Upper lobe of right lung (tissue), 1 donor: Measurements from ENCODE around the gene RAD51B. TPM values are rescaled to one million over a fixed set of nuclear protein-coding genes. Genes with fewer than 3 reads are reported as not detected.

Source experiments
- ATAC-seq: fragments of 200-7000 bp; cut with Tn5 transposase; one replicate; pipeline ENCODE4 v1.9.1; 2020; ENCODE audit warnings: mild to moderate bottlenecking, moderate library complexity
- DNase-seq: peaks from one replicate; pipeline ENCODE4 v3.0.0-alpha.2; 2020
- H3K27ac ChIP-seq: fragments of 200-600 bp; one replicate; pipeline ENCODE4 v1.8.0; 2022
- H3K27me3 ChIP-seq: fragments of 200-600 bp; one replicate; pipeline ENCODE4 v1.8.0; 2022; ENCODE audit warnings: mild to moderate bottlenecking
- H3K36me3 ChIP-seq: fragments of 200-600 bp; one replicate; pipeline ENCODE4 v1.8.0; 2022
- H3K4me1 ChIP-seq: fragments of 200-600 bp; one replicate; pipeline ENCODE4 v1.8.0; 2022
- H3K4me3 ChIP-seq: fragments of 200-600 bp; one replicate; pipeline ENCODE4 v1.8.0; 2022; ENCODE audit warnings: mild to moderate bottlenecking
- H3K9me3 ChIP-seq: fragments of 200-600 bp; one replicate; pipeline ENCODE4 v1.8.0; 2022
- CTCF ChIP-seq: fragments of 200-600 bp; IDR thresholded peaks from one replicate; pipeline ENCODE4 v1.8.0; 2022; ENCODE audit warnings: antibody characterized with exemption
- intact Hi-C: fragments of 100-400 bp; cut with DNase I; formaldehyde crosslinking; loops from one replicate; pipeline ENCODE4 v1.11.0; 2022
- total RNA-seq: library from RNA; stranded (reverse); fragmentation: NEBNext Ultra II Directional; extraction: Animal tissue kit (Norgen Biotek cat#: 25700); gene quantifications from one replicate; pipeline ENCODE4 v1.2.1, GENCODE V29; 2021
- donor health status: DM: no; HTN: yes; CAD: no; lungs with severe emphysema.

RAD51B gene
- total RNA-seq, 1 donor from 2014 or later: 11.5 TPM

- ATAC-seq (peak; percentile 86), DNase-seq (peak; percentile 76)
- Histone ChIP-seq H3K9me3 (no peaks in the 10 kb centered on the region), H3K4me1 (peaks cover 17% of the 10 kb centered on the region), H3K36me3 (no peaks in the 10 kb centered on the region), H3K27me3 (no peaks in the 10 kb centered on the region), H3K4me3 (no peak overlapping the region), H3K27ac (peak overlapping the region; percentile 51)
- no peak for TF ChIP-seq CTCF
- intact Hi-C loops: no loop called here
Measured at GRCh38 chr14:68476212-68477109, 656.9 kb downstream of the RAD51B start.

GRCh38 chr14:68477110-68477455 is 657.5 kb downstream of the RAD51B start:
- Histone ChIP-seq H3K9me3 (no peaks in the 10 kb centered on the region), H3K27me3 (no peaks in the 10 kb centered on the region), H3K4me1 (peaks cover 17% of the 10 kb centered on the region), H3K36me3 (no peaks in the 10 kb centered on the region), H3K27ac (peak overlapping the region; percentile 51), H3K4me3 (no peak overlapping the region)
- DNase-seq (no peak), ATAC-seq (no peak)
- intact Hi-C loops: no loop called here
- TF ChIP-seq CTCF: no peak

GRCh38 chr14:68477461-68478085 is 658.0 kb downstream of the RAD51B start:
- peaks cover 19% of the 10 kb centered on the region for H3K4me1 ChIP-seq
- H3K9me3 ChIP-seq: no peaks in the 10 kb centered on the region
- H3K27me3 ChIP-seq: no peaks in the 10 kb centered on the region
- intact Hi-C loops: no loop called here
- H3K36me3 ChIP-seq: no peaks in the 10 kb centered on the region
- ATAC-seq (peak; percentile 46), DNase-seq (no peak)
- no peak overlapping the region for H3K4me3 ChIP-seq
- no peak for TF ChIP-seq CTCF
- peak overlapping the region; percentile 51 for H3K27ac ChIP-seq

- Histone ChIP-seq H3K27me3 (no peaks in the 10 kb centered on the region), H3K27ac (no peak overlapping the region), H3K36me3 (no peaks in the 10 kb centered on the region), H3K4me3 (no peak overlapping the region), H3K4me1 (peaks cover 32% of the 10 kb centered on the region), H3K9me3 (no peaks in the 10 kb centered on the region)
- DNase-seq (no peak), ATAC-seq (no peak)
- intact Hi-C loops: no loop called here
- no peak for TF ChIP-seq CTCF
Measured at GRCh38 chr14:68479247-68479646, 659.7 kb downstream of the RAD51B start.

GRCh38 chr14:68482018-68482417 is 662.4 kb downstream of the RAD51B start:
- TF ChIP-seq CTCF: no peak
- H3K4me3 ChIP-seq: no peak overlapping the region
- no peaks in the 10 kb centered on the region for H3K27me3 ChIP-seq
- H3K4me1 ChIP-seq: peaks cover 22% of the 10 kb centered on the region
- no peaks in the 10 kb centered on the region for H3K9me3 ChIP-seq
- H3K27ac ChIP-seq: no peak overlapping the region
- intact Hi-C loops: no loop called here
- H3K36me3 ChIP-seq: no peaks in the 10 kb centered on the region
- ATAC-seq (no peak), DNase-seq (no peak)
